ENCODE data around the gene ARHGAP12.

DNA sequence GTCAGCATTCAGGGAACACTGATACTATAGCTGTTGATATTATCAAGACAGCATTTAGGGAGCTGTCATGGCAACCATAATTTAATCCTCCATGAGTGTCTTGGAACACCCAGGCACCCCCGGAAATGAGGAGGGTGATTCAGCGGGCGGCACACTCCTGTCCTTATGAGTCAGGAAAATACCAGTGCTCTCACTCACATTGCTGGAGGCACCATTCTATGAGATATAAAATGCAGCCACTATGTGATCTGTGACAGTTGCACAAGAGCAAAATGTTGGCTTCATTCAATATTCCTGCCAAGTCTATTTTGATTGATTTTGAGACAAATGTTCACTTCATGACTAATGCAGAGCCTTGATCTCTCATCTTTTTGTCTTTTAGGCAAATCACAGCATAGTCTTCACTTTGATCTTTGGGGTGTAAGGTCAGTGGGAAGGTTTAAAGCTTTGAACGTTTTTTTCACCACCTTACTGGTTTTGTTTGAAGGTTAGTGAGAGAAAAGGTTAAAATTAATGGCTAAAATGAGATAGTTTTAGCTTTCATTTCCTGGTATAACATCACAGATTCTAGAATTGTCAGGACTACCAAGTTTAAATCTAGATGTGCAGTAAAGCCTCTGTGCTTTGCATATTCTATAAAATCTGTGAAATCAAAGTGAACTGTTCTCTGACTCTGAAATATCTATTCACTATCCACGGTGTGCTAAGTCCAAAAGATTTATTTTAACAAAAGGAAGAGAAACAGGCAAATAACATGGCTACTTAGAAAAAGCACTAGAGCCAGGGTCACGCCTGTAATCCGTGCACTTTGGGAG lies 12.4 kb upstream of the ARHGAP12 start:
- TF ChIP-seq, protein P1, sequence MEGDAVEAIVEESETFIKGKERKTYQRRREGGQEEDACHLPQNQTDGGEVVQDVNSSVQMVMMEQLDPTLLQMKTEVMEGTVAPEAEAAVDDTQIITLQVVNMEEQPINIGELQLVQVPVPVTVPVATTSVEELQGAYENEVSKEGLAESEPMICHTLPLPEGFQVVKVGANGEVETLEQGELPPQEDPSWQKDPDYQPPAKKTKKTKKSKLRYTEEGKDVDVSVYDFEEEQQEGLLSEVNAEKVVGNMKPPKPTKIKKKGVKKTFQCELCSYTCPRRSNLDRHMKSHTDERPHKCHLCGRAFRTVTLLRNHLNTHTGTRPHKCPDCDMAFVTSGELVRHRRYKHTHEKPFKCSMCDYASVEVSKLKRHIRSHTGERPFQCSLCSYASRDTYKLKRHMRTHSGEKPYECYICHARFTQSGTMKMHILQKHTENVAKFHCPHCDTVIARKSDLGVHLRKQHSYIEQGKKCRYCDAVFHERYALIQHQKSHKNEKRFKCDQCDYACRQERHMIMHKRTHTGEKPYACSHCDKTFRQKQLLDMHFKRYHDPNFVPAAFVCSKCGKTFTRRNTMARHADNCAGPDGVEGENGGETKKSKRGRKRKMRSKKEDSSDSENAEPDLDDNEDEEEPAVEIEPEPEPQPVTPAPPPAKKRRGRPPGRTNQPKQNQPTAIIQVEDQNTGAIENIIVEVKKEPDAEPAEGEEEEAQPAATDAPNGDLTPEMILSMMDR (IDR thresholded peaks at IDR 0.05; ENCODE audit: poor library complexity, severe bottlenecking) = no peak
- no peak for TF ChIP-seq SMC3 (conservative IDR thresholded peaks at IDR 0.05; ENCODE audit: poor library complexity)
- no peak for TF ChIP-seq REST (IDR thresholded peaks at IDR 0.05; ENCODE audit: borderline replicate concordance)

Data from neural cell (in vitro differentiated cells).